ENCODE data around the gene DNM3. TPM values are rescaled to one million over a fixed set of nuclear protein-coding genes. Genes with fewer than 3 reads are reported as not detected.

Gene DNM3
- total RNA-seq, 2 experiments from 2014 or later, result 1.6 to 1.8 TPM

DNA sequence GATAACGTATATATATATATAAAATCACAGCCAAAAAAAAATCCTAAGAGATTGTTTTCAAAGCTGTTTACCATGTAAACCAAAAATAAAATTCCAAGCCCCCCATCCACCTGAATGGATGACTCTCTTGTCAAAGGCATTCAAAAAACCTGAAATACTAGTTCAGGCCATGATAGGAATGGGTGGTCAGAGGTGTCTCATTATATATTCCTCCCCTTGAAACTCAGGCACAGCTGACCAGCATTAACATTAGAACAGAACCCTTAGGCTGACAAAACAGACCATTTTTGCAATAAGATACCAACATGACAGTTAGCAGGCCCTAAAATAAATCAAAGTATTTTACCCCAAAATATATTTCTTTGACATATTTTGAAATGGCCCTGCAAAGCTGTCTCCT lies 122.5 kb downstream of the DNM3 start:
- Histone ChIP-seq H3K36me3 (ENCODE audit: insufficient read depth, low read length) (no peaks in the 10 kb centered on the region), H3K4me1 (ENCODE audit: insufficient read depth, low read length) (no peaks in the 10 kb centered on the region), H3K27ac (ENCODE audit: low read depth in 1 of 2, low read length in 2 of 2) (no peak overlapping the region), H3K9me3 (ENCODE audit: control insufficient read depth in 1 of 2, insufficient read depth in 1 of 2, low read length in 2 of 2) (no peaks in the 10 kb centered on the region), H3K4me3 (ENCODE audit: low read length) (no peak overlapping the region), H3K27me3 (ENCODE audit: control insufficient read depth in 1 of 2, insufficient read depth in 2 of 2, low read length in 2 of 2) (no peaks in the 10 kb centered on the region)
- H3K27me3 Mint-ChIP-seq, result no peaks in the 10 kb centered on the region
- TF ChIP-seq, protein P1, sequence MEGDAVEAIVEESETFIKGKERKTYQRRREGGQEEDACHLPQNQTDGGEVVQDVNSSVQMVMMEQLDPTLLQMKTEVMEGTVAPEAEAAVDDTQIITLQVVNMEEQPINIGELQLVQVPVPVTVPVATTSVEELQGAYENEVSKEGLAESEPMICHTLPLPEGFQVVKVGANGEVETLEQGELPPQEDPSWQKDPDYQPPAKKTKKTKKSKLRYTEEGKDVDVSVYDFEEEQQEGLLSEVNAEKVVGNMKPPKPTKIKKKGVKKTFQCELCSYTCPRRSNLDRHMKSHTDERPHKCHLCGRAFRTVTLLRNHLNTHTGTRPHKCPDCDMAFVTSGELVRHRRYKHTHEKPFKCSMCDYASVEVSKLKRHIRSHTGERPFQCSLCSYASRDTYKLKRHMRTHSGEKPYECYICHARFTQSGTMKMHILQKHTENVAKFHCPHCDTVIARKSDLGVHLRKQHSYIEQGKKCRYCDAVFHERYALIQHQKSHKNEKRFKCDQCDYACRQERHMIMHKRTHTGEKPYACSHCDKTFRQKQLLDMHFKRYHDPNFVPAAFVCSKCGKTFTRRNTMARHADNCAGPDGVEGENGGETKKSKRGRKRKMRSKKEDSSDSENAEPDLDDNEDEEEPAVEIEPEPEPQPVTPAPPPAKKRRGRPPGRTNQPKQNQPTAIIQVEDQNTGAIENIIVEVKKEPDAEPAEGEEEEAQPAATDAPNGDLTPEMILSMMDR (IDR thresholded peaks at IDR 0.05), result no peak
- no peak overlapping the region for H3K4me3 Mint-ChIP-seq
- ATAC-seq (ENCODE audit: poor library complexity) (no peak), DNase-seq (no peak)
- intact Hi-C loops (cut with DNase I, micrococcal nuclease), result no loop called here
- H3K27ac Mint-ChIP-seq, result no peak overlapping the region
- no peaks in the 10 kb centered on the region for H3K9me3 Mint-ChIP-seq
- CTCF ChIA-PET, result interaction anchor here (0.6 kb wide), 1 partner anchor 279 kb away, joined by 3 read pairs; no protein-coding TSS in a partner anchor
- H3K4me1 Mint-ChIP-seq (ENCODE audit: low read depth), result no peaks in the 10 kb centered on the region
- H3K36me3 Mint-ChIP-seq (ENCODE audit: low read depth), result no peaks in the 10 kb centered on the region
- POLR2A ChIA-PET, result no interaction called here

DNA sequence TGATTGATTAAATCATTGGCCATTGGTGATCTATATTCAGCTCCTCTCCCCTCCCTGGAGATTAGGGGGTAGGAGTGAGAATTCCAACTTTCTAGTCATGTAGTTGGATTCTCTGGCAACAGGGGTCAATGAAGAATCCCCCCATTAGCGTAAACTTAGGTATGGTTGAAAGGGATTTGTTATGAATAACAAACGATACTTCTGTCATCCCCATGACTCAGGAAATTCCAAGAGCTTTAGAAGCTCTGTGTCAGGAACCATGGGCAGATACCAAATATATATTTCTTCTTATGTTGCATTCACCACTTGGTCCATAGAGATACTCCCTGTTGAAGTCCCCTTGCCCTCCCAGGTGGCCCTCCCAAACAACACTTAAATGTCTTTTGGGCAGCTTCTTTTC lies 124.5 kb downstream of the DNM3 start:
- H3K27ac ChIP-seq (ENCODE audit: low read depth in 1 of 2, low read length in 2 of 2), result no peak overlapping the region
- ChIA-PET POLR2A (no interaction called here), CTCF (no interaction called here)
- TF ChIP-seq, protein P1 (IDR thresholded peaks at IDR 0.05), result no peak
- H3K36me3 Mint-ChIP-seq (ENCODE audit: low read depth), result no peaks in the 10 kb centered on the region
- no peak overlapping the region for H3K27ac Mint-ChIP-seq
- no peak overlapping the region for H3K4me3 Mint-ChIP-seq
- no peaks in the 10 kb centered on the region for H3K36me3 ChIP-seq (ENCODE audit: insufficient read depth, low read length)
- no peaks in the 10 kb centered on the region for H3K9me3 Mint-ChIP-seq
- H3K4me1 Mint-ChIP-seq (ENCODE audit: low read depth), result no peaks in the 10 kb centered on the region
- H3K27me3 ChIP-seq (ENCODE audit: control insufficient read depth in 1 of 2, insufficient read depth in 2 of 2, low read length in 2 of 2), result no peaks in the 10 kb centered on the region
- no peak for ATAC-seq (ENCODE audit: poor library complexity)
- no peak overlapping the region for H3K4me3 ChIP-seq (ENCODE audit: low read length)
- no peaks in the 10 kb centered on the region for H3K4me1 ChIP-seq (ENCODE audit: insufficient read depth, low read length)
- intact Hi-C loops (cut with DNase I, micrococcal nuclease), result no loop called here
- no peaks in the 10 kb centered on the region for H3K9me3 ChIP-seq (ENCODE audit: control insufficient read depth in 1 of 2, insufficient read depth in 1 of 2, low read length in 2 of 2)
- DNase-seq, result no peak
- no peaks in the 10 kb centered on the region for H3K27me3 Mint-ChIP-seq

DNA sequence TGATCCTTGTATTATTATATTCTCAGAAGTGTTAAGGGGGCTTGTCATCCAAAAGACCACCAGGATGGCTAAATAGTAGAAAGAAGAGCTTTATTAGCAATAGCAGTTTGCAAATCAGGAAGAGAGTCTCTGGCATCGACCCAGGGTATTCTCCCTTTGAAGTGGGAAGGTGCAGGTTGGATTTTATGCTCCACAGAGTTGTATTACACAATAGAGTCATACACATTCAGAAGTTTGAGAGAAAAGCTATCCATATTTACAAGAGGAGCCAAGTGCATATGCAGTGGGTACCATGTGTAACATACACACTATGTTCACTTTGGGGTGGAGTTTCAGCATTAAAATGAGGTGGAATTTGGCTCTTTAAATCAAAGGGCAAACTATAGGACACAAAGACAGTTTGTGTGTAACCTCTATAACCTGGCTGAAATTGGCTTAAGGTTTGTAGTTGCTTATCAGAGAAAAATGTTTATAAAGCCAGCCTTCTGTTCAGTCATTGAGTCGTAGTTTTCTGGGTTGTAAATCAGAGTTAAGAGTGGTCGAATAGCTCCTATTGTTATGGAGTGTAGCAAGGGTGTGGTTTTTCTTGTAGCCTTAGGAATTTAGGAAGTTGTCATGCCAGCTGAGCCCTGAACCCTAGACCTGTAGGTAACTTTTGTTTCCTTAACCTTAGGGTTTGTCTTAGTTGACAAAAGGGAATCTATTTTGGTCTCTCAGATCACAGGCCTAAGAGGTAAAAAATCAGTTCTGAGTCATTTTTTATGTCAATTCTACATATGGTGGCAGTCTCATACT lies 125.3 kb downstream of the DNM3 start:
- H3K9me3 Mint-ChIP-seq, result no peaks in the 10 kb centered on the region
- Histone ChIP-seq H3K4me3 (ENCODE audit: low read length) (no peak overlapping the region), H3K27ac (ENCODE audit: low read depth in 1 of 2, low read length in 2 of 2) (no peak overlapping the region), H3K4me1 (ENCODE audit: insufficient read depth, low read length) (no peaks in the 10 kb centered on the region), H3K27me3 (ENCODE audit: control insufficient read depth in 1 of 2, insufficient read depth in 2 of 2, low read length in 2 of 2) (no peaks in the 10 kb centered on the region), H3K36me3 (ENCODE audit: insufficient read depth, low read length) (no peaks in the 10 kb centered on the region), H3K9me3 (ENCODE audit: control insufficient read depth in 1 of 2, insufficient read depth in 1 of 2, low read length in 2 of 2) (no peaks in the 10 kb centered on the region)
- ChIA-PET CTCF (no interaction called here), POLR2A (no interaction called here)
- H3K36me3 Mint-ChIP-seq (ENCODE audit: low read depth), result no peaks in the 10 kb centered on the region
- no peaks in the 10 kb centered on the region for H3K27me3 Mint-ChIP-seq
- DNase-seq (no peak), ATAC-seq (ENCODE audit: poor library complexity) (no peak)
- no peak overlapping the region for H3K27ac Mint-ChIP-seq
- H3K4me1 Mint-ChIP-seq (ENCODE audit: low read depth), result no peaks in the 10 kb centered on the region
- TF ChIP-seq, protein P1 (IDR thresholded peaks at IDR 0.05), result no peak
- intact Hi-C loops (cut with DNase I, micrococcal nuclease), result no loop called here
- no peak overlapping the region for H3K4me3 Mint-ChIP-seq

Measured in CD4-positive, alpha-beta T cell (primary cell).